NCI-H82 treated with DMSO at 0.1 percent for 48 hours (cell line): ENCODE measurements around the gene PRAF2.

ENCODE experiments used
- DNase-seq: peaks from one replicate; lab custom pipeline; 2025; ENCODE audit not compliant: unreplicated experiment; lab: John Stamatoyannopoulos, UW

The PRAF2 gene

DNA sequence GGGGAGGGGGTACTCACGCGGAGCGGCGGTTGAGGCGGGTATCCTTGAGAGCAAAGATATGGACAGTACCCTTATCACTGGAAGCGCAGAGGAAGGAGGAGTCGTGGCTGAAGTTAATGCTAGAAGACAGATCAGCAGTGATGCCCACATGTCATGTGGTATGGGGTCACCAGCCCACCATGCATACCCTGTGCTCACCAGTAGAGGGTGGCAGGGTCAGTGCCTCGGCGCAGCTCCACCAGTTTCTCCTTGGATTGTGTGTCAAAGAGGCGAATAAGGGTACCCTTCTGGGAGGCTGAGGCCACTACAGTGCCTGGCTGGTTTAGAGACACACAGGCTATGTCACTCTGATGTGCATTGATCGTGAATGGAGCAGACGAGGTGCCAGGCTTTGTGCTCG lies 1.5 kb upstream of the PRAF2 start:
- DNase-seq = no peak

DNA sequence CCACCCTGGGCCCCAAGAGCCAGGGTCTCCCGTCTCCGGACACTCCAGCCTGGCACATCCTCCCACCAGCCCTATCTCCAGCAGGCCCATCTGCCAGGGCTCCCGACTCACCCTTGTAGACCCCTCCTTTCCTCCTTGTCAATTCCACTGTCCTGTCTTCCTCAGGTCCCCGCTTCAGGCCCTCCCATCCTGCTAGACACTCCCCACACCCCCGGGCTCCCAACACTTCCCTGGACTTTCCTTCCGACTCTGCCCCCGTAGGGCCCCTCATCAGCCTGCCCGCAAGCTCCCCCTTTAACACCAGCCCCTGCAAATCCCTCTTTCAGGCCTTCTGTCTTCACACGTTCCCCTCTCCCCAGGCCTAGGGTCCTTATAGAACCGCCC lies 1.1 kb downstream of the PRAF2 start:
- DNase-seq = no peak

DNA sequence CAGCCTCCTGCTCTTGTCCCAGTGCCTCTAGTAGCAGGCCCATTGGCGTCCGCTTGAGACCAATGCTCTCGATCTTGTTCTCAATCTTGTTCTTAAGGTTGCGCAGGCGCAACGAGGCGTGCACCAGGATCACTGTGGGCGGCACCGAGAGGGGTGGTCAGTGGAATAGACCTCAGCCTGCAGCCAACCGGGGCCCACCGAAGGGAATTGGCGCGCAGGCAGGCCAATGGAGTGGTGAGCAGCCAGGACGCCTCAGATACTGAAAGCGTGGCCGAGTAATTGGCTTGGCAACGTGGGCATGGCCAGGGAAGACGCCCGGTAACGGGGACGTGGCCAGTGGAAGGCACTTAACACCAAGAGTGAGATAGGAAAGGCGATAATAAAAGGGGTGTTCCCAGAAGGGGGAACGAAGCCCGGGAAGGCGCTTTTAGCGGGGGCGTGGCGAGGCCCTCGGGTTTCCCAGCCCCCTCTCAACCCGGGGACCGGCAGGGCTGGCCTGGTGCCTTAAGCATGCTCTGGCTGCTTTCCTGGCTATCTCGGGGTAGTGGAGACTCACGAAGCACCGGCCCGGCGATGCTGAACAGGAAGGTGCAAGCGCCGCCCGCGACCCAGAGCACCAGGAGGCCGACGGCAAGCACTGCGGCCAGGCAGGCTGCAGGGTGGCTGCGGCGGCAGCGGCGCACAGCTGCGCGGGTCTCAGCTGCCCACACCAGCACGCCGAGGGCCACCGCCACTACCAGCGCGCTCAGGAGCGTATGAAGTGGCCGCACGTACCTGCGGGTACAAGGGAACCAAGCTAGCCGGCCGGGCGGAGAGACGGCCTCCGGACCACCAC lies 1.7 kb downstream of the PRAF2 start:
- DNase-seq = no peak

DNA sequence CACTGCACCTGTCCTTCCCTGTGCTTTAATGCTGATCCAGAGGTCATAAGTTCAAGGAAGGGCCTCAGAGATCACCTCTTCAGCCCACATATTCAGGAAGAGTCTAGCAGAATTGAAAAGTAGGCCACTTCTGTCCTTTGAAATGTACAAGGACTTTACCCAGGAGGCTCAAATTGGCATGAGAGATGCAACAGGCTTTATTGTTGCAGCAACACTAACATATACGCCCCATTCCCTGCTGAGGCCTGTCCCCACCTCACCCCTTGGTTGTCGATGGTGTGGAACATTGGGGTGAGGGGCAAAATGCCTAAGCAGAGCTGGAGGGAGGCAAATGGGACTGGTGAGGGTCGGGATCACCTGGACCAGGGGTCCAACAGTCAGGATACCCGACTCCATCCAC lies 2.8 kb downstream of the PRAF2 start:
- DNase-seq = no peak

DNA sequence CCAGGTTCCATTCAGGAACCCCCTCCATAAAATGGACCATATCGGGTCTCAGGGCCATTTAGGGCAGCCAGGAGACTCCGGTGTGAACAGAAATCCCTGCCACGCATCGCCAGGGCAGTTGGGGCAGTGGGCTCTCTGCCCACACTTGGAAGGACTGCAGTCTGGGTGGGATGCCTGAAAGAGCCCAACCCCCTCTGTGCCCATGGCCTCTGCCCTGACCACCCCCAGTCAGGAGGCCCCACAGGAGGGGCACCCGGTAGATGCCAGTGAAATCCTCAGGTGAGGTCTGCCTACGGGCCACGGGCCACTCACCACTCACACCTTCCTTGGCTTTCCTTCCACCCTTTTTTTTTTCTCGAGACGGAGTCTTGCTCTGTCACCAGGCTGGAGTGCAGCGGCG lies 4.8 kb downstream of the PRAF2 start:
- DNase-seq = no peak

DNA sequence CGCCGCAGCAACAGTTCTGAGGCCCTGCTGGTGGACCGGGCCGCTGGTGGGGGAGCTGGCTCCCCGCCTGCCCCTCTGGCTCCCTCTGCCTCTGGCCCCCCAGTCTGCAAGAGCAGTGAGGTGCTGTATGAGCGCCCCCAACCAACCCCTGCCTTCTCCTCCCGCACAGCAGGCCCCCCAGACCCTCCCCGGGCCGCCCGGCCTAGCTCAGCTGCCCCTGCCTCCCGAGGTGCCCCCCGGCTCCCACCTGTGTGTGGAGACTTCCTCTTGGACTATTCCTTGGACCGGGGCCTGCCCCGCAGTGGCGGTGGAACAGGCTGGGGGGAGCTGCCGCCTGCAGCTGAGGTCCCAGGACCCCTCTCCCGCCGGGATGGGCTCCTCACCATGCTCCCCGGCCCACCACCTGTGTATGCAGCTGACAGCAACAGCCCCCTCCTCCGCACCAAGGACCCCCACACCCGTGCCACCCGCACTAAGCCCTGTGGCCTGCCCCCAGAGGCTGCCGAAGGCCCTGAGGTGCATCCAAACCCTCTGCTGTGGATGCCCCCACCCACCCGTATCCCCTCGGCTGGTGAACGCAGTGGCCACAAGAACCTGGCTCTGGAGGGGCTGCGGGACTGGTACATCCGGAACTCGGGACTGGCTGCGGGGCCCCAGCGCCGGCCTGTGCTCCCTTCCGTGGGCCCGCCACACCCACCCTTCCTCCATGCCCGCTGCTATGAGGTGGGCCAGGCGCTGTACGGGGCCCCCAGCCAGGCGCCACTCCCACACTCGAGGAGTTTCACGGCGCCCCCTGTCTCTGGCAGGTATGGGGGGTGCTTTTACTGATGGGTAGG lies 6.3 kb downstream of the PRAF2 start:
- no peak for DNase-seq

DNA sequence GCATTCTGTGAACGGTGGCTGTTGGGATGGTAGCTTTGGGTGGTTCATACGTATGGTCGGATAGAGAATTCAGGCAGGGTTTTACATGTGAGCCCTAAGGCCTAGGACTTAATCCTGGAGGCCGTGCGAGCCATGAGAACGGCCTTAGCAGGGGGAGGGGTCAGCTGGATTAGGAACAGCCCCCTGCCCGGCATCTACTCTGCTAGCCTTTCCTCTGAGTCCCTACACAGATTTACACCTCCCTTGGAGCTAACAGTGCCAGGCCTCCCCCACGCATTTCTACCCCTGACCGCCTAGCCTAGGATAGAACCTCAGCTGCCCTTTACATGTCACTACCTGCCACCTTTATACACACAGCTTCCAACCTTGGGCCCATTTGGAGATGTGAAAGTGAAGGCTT lies 7.1 kb downstream of the PRAF2 start:
- DNase-seq = no peak

DNA sequence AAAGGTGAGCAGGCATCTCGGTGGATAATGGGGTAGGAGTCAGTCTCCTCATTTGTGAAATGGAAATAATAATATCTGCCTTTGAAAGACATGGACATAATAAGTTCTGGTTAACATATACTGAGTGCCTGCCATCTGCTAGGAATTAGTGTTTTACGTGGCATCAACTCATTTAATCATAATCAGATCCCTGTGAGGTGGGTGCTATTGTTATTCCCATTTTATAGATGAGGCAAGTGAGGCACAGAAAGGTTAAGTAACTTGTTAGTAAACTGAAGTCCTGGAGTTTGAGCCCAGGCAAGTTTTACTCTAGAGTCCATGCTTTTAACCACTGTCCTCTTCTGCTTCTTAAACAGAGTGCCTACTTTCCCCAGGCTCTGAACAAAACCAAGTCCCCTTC lies 7.5 kb downstream of the PRAF2 start:
- no peak for DNase-seq

DNA sequence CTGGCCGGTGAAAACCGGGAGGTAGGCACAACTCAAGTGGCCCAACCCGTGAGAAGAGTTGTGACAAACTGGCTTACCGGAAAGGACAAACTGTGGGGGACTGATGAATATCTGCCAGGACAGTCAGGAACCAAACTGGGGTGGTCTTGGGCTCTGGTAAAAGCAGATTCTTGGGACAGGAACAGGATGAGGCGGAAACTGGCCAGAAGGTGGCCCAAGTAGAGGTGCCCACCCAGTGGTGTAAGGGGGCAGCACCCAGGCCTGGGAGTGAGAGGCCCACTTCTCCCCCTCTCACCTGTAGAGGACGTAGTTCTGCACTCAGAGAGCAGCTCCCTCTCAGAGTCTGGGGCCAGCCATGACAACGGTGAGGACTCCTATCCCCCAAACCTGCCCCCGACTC lies 9.1 kb downstream of the PRAF2 start:
- DNase-seq = no peak

DNA sequence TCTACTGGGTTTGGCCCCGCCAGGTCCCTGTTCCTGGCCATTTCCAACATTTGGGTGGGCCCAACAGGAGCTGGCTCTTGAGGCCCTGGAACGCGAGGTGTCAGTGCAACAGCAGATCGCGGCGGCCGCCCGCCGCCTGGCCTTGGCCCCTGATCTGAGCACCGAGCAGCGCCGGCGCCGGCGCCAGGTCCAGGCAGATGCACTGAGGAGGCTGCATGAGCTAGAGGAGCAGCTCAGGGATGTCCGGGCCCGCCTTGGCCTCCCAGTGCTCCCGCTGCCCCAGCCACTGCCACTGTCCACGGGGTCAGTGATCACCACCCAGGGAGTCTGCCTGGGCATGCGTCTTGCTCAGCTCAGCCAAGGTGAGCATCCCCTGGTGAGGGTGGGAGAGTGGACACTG lies 9.5 kb downstream of the PRAF2 start:
- DNase-seq = no peak

DNA sequence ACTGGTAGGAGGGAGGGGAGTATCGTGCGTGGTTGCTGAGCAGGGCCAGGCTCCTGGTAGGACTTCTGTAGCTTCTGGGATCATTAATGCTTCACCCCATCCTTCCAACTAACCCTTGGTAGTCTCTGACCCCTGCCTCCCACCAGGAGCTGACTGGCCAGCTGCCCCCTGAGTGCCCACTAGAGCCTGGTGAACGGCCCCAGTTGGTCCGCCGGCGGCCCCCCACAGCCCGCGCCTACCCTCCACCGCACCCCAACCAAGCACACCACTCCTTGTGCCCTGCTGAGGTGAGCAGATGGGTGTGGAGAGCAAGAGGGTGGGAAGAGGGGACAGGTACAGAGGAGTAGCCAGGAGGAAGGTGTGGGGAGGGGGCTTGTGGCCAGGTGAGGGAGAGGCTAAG lies 10.1 kb downstream of the PRAF2 start:
- DNase-seq = no peak

DNA sequence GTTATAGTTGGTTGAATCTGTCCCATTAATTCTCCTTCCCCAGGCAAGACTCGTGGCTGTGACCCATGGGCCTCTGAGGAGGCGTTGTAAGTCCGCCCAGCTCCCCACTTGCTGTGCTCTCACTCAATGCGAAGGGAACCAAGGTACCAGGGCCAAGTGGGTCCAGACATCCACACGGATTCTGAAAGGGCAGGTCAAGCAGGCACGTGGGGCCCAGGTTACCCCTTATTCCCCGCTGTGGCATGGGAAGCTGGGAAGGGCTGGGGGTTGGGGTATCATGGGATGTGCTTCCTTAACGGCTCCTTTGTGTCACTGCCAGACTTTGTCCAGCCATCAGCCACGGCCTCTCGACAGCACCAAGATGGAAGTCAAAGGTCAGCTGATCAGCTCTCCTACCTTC lies 11.9 kb downstream of the PRAF2 start:
- DNase-seq = no peak

DNA sequence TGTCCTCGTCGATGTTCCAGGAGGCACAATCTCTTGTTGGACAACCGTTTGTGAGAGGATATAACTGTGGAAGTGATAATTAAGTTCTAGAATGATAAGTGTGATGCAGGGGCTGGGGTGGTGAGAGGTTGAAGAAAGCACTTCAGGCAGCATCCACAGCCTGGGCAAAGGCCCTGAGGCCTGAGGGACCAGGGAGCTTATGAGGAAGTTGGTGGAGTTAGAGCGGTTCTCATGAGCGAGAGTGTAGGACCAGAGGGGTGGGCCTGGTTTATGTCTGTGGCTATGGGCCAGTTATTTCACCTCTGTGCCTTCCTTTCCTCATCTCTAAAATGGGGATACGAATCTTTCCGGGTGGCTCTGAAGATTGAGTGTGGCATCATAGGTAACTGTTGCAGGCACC lies 12.3 kb downstream of the PRAF2 start:
- DNase-seq = no peak

DNA sequence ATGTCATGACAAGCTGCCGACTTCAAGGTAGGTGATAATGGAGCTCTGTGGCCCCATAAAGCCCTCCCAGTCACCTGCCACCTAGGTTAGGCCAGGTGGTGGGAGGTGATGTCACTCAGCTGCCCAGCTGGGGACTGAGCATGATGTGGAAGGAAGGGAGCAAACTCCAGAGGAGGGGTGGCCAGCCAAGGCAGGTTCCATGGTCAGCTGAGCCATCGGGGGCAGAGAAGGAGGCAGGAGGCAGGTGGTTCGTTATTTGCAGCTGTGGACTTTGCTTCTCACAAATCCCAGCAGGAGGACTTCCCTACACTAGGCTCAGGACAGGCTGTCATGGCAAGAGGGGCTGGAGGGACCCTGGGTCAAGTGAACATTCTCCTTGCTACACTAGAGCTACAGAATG lies 12.9 kb downstream of the PRAF2 start:
- DNase-seq = no peak

DNA sequence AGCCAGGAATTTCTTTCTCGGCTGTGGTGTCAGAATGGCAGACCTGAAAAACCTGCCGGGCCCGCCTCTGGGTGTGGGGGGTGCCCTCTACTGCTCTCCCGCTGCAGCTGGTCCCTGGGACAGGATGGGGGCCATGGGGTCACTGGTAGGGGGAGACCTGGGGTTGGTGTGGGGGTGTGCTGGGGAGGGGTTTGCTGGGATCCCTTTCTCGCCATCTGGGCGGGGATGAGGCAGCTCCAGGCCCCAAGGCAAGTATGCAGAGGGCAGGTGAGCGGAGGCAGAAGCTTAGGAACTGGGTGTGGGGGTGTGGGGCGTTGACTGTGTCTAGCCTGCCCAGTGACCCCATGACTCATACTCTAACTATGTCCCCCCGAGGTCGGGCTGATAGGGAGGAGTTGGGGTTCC lies 14.1 kb downstream of the PRAF2 start:
- no peak for DNase-seq

DNA sequence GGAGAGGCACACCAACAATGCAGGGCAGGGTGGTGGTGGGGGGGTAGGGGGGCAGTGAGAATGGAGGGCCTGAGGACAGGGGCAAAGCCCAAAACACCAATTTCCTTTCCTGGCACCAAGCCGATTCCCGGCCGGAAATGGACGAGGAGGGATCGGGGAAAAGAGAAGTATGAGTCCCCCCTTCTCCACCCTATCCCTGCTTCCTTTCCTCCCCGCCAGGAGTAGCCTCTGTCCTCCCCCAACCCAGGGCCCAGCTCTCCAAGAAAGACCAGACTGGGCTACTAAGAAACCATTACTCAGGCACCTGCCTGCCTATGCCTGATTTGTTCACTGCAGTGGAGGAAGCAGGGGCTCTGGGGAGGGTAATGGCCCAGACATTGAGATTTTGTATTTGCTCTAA lies 14.6 kb downstream of the PRAF2 start:
- DNase-seq = no peak

DNA sequence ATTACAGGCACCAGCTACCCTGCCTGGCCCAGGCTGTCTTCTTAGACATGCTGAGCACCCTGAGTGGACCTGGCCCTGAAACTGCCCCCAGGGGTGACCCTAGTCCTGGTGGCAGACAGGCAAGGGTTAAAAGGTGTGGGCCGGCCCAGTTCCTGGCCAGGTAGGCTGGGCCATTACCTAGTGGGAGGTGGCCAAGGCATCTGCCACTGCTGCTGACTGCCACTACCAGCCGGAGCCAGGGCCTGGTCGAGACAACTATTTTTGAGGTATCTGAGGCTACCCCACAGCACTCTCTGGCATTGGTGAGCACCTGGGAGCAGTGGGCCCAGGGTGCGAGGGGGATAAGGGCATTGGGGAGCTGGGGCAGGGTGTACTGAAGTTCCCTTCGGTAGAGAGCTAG lies 15.0 kb downstream of the PRAF2 start, which contains the start of gene CCDC120:
CCDC120 (plus strand) TSS at position 206 of the 400 bp plus-strand sequence. CDS start 3,043 bp downstream, outside the sequence.
- no peak for DNase-seq

DNA sequence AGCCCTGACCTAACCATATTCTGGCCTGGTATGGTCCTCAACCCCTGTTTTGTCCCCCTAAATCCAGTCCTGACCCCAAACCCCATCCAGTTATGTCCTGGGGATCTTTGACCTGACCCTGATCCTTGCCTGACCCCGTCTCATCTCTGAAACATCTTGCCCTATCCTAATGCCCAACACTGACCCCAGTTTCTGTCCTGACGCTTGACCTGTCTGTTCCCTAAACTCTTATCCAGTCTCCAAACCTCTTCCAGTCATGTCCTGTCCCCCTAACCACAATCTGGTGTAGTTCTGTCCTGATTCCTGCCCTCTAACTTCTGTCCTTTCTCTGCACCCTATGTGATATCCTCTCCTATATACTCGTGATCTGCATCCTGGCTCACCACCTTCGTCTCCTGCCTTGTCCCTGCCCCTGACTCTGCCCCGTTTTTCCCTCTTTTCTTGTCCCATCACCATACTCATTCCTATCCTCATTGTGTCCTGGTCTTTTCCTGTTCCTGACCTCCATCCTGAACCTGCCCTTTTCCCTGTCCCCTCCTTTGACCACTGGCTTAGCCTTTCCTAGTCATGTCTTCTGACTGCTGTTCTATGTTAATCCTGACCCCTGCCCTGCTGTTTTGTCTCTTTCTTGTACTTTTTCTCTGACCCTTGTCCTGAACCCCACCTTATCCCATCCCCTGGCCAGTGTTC lies 19.6 kb downstream of the PRAF2 start:
- no peak for DNase-seq

DNA sequence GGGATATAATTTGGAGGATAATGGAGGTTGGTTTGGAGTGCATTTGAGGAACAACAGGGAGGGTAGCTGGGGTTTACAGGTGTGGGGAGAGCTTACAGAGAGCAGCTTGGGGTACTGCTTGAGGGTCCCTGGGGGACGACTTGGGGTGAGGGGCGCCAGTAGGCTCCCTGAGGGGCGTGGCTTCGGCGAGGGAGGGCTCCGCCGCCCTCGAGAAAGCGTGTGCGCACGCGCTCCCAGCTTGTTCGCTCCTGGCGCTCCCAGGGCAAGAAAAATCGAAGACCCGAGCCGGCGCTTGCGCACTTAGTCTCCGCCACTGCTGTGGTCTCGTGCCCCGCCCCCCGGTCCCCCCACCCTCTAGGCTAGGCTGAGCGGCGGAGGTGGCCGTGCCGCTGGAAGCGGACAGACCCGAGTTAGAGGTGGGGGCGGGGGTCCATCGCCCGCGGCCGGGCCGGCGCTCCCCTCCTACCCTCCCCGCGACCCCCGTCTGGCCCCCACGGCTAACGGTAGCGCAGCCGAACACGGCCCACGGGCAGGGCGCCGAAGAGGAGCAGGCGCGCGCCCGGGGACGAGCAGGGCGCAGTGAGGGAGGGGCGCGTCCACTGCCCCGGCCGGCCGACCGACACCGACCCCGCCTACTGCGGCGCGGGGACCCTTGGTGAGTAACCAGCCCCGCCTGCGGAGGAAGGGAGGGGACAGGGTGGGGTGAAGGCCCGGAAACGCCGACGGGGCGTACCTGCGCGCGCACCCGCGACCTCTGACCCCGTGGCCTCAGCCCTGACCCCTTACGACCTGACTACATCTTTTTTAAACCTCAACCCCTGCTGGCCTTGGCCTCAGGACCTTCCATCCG lies 20.4 kb downstream of the PRAF2 start:
- peak; percentile 54 for DNase-seq

DNA sequence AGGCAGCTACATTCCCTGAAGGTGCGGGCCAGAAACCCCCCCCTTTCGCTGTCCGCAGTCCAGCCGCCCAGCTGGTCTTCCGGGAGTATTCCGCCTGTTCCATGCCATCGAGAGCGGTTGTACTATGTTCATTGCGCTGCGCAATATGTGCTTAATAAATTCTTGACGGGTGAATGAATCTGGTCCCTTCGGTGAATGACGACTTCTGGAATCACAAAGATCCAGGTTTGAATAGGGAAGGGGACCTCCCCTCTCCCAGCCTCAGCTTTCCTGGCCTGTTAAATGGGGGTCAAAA lies 29.9 kb downstream of the PRAF2 start:
- DNase-seq = no peak
